Mammary epithelial cell (primary cell): ENCODE results near the gene SHKBP1.

Experiments
- EZH2 ChIP-seq: IDR thresholded peaks from 2 replicates; pipeline ENCODE4 v1.6.1; 2012; ENCODE audit warnings: low read length, inconsistent platforms, borderline replicate concordance
- TF ChIP-seq, protein P1 (sequence below), 2 donors: IDR thresholded peaks in 1 of 2; conservative IDR thresholded peaks in 1 of 2; 2 replicates each; pipeline ENCODE4 v1.5.1; 2011 to 2012; ENCODE audit warnings: inconsistent platforms in 2 of 2, low read length in 2 of 2, mild to moderate bottlenecking in 2 of 2, control low read depth in 1 of 2, low read depth in 1 of 2; ENCODE audit not compliant: insufficient read depth in 1 of 2; ENCODE audit errors: extremely low read depth in 1 of 2

DNA sequence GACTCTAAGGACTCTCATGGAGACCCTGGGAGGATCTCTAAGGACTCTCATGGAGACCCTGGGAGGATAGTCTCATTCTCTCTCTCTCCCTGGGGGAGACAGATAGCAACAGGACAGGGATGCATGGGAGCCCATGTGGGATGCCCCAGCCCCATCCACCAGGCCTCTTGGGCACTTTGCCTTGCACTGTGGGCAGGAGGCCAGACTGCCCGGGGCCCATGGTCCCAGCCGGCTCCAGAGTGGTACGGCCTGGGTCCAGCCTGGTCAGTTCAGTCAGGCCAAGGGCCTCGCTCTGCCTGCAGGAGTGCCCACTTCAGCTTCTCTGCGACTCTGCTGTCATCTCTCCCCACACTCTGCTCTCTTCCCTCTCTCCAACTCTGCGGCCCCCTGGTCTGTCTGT, 48.6 kb upstream of the SHKBP1 start:
- TF ChIP-seq, protein P1, sequence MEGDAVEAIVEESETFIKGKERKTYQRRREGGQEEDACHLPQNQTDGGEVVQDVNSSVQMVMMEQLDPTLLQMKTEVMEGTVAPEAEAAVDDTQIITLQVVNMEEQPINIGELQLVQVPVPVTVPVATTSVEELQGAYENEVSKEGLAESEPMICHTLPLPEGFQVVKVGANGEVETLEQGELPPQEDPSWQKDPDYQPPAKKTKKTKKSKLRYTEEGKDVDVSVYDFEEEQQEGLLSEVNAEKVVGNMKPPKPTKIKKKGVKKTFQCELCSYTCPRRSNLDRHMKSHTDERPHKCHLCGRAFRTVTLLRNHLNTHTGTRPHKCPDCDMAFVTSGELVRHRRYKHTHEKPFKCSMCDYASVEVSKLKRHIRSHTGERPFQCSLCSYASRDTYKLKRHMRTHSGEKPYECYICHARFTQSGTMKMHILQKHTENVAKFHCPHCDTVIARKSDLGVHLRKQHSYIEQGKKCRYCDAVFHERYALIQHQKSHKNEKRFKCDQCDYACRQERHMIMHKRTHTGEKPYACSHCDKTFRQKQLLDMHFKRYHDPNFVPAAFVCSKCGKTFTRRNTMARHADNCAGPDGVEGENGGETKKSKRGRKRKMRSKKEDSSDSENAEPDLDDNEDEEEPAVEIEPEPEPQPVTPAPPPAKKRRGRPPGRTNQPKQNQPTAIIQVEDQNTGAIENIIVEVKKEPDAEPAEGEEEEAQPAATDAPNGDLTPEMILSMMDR (conservative IDR thresholded peaks at IDR 0.05 in 1 of 2, IDR thresholded peaks at IDR 0.05 in 1 of 2; ENCODE audit: extremely low read depth in 1 of 2, insufficient read depth in 1 of 2, low read depth in 1 of 2, low read length in 2 of 2) = no peak
- TF ChIP-seq EZH2 = no peak
